Lung (tissue), 12 donors: ENCODE results near the gene HSD17B8. TPM values are rescaled to one million over a fixed set of nuclear protein-coding genes. Genes with fewer than 3 reads are reported as not detected.

Source experiments
- ATAC-seq: fragments of 200-7000 bp; cut with Tn5 transposase; one replicate; pipeline ENCODE4 v1.9.1; 2020; ENCODE audit warnings: moderate number of reproducible peaks; ENCODE audit not compliant: insufficient read depth, low FRiP score
- DNase-seq, 3 donors: peaks; one replicate each; pipeline ENCODE4 v3.0.0-alpha.2; 2013 to 2017
- H3K27ac ChIP-seq, 2 donors: one replicate each; pipeline ENCODE4 v1.5.1; 2013; ENCODE audit warnings: mild to moderate bottlenecking in 2 of 2, moderate library complexity in 2 of 2, control low read depth in 1 of 2, inconsistent platforms in 1 of 2, low read depth in 1 of 2, low read length in 1 of 2
- H3K27me3 ChIP-seq, 3 donors: one replicate each; pipeline ENCODE4 v1.5.1; 2013; ENCODE audit warnings: low read length in 2 of 3; ENCODE audit not compliant: control insufficient read depth in 3 of 3, insufficient read depth in 3 of 3
- H3K36me3 ChIP-seq, 4 donors: one replicate each; pipeline ENCODE4 v1.5.1; 2013; ENCODE audit warnings: low read length in 4 of 4, mild to moderate bottlenecking in 1 of 4, moderate library complexity in 1 of 4; ENCODE audit not compliant: control insufficient read depth in 4 of 4, insufficient read depth in 4 of 4
- H3K4me1 ChIP-seq, 5 donors: one replicate each; pipeline ENCODE4 v1.5.1; 2013; ENCODE audit warnings: low read length in 5 of 5, mild to moderate bottlenecking in 2 of 5, moderate library complexity in 1 of 5; ENCODE audit not compliant: control insufficient read depth in 5 of 5, insufficient read depth in 5 of 5
- H3K4me3 ChIP-seq: one replicate; pipeline ENCODE4 v1.5.1; 2013; ENCODE audit warnings: mild to moderate bottlenecking, control low read depth, moderate library complexity
- H3K9ac ChIP-seq, 2 donors: one replicate each; pipeline ENCODE4 v1.5.1; 2013; ENCODE audit warnings: low read length in 2 of 2, control low read depth in 1 of 2; ENCODE audit not compliant: insufficient read depth in 1 of 2
- H3K9me3 ChIP-seq, 4 donors: one replicate each; pipeline ENCODE4 v1.5.1; 2013; ENCODE audit warnings: low read length in 3 of 4, mild to moderate bottlenecking in 1 of 4, moderate library complexity in 1 of 4; ENCODE audit not compliant: control insufficient read depth in 4 of 4, insufficient read depth in 3 of 4
- WGBS, 2 donors: extraction: QIAGEN DNeasy Blood & Tissue Kit; methylation state at CpG; one replicate each; pipeline ENCODE4 v1.1.7; 2013; 5-methylcytosine and 5-hydroxymethylcytosine counted together
- polyA plus RNA-seq, 2 donors: library from polyadenylated mRNA; stranded (reverse); fragments of 200-250 nt; gene quantifications; one replicate each; pipeline ENCODE4 v1.2.1, GENCODE V29; 2013
- total RNA-seq, 2 donors: library from RNA; depleted of rRNA in 1 of 2; stranded (reverse); fragments of >200 nt in 1 of 2; gene quantifications; one replicate each; pipeline ENCODE4 v1.2.1, GENCODE V29; 2014 to 2021
- TF ChIP-seq, protein P1 (sequence below): IDR thresholded peaks from 2 replicates; pipeline ENCODE4 v1.5.1; 2012; ENCODE audit warnings: mild to moderate bottlenecking; ENCODE audit errors: control extremely low read depth, extremely low read depth
- donor health status: control.
- donor health status: control.
- donor health status: Bipolar disorder and iron deficiency.
- donor health status: healthy.
- donor health status: DM: yes; HTN: yes; CAD: no.

Gene HSD17B8
- total and polyA plus RNA-seq, 4 donors = 19.0 to 22.7 (median 19.7) TPM

- TF ChIP-seq, protein P1, sequence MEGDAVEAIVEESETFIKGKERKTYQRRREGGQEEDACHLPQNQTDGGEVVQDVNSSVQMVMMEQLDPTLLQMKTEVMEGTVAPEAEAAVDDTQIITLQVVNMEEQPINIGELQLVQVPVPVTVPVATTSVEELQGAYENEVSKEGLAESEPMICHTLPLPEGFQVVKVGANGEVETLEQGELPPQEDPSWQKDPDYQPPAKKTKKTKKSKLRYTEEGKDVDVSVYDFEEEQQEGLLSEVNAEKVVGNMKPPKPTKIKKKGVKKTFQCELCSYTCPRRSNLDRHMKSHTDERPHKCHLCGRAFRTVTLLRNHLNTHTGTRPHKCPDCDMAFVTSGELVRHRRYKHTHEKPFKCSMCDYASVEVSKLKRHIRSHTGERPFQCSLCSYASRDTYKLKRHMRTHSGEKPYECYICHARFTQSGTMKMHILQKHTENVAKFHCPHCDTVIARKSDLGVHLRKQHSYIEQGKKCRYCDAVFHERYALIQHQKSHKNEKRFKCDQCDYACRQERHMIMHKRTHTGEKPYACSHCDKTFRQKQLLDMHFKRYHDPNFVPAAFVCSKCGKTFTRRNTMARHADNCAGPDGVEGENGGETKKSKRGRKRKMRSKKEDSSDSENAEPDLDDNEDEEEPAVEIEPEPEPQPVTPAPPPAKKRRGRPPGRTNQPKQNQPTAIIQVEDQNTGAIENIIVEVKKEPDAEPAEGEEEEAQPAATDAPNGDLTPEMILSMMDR = peak; percentile 93
- peak overlapping the region; percentile 79 to 83 for H3K27ac ChIP-seq
- peaks cover 0 to 14% (median 5%) of the 10 kb centered on the region in 4 donors for H3K36me3 ChIP-seq
- peak; percentile 89 to 92 (median 91) for DNase-seq
- no peaks in the 10 kb centered on the region for H3K9me3 ChIP-seq
- peak; percentile 85 for ATAC-seq
- 2 to 5% methylated on average over 28 of the region's 28 CpGs for WGBS, 2 donors
- H3K27me3 ChIP-seq = no peaks in the 10 kb centered on the region
- peak overlapping the region in 1 of 2 donors; percentile 40 for H3K9ac ChIP-seq
- H3K4me1 ChIP-seq = peaks cover 3 to 23% (median 6%) of the 10 kb centered on the region in 5 donors
- H3K4me3 ChIP-seq = peak overlapping the region; percentile 26
These were observed 43.7 kb downstream of the HSD17B8 start for GRCh38 chr6:33247977-33248642.

GRCh38 chr6:33248643-33248931, 44.1 kb downstream of the HSD17B8 start:
- Histone ChIP-seq H3K36me3 (peaks cover 0 to 14% (median 5%) of the 10 kb centered on the region in 4 donors), H3K4me1 (peaks cover 3 to 23% (median 6%) of the 10 kb centered on the region in 5 donors), H3K9me3 (no peaks in the 10 kb centered on the region), H3K27me3 (no peaks in the 10 kb centered on the region), H3K4me3 (peak overlapping the region; percentile 26), H3K9ac (peak overlapping the region in 1 of 2 donors; percentile 7), H3K27ac (peak overlapping the region; percentile 79 to 83)
- ATAC-seq (peak; percentile 0), DNase-seq (no peak)
- TF ChIP-seq, protein P1 = no peak
- WGBS, 2 donors = 0 to 1% methylated on average over 18 of the region's 18 CpGs

DNA sequence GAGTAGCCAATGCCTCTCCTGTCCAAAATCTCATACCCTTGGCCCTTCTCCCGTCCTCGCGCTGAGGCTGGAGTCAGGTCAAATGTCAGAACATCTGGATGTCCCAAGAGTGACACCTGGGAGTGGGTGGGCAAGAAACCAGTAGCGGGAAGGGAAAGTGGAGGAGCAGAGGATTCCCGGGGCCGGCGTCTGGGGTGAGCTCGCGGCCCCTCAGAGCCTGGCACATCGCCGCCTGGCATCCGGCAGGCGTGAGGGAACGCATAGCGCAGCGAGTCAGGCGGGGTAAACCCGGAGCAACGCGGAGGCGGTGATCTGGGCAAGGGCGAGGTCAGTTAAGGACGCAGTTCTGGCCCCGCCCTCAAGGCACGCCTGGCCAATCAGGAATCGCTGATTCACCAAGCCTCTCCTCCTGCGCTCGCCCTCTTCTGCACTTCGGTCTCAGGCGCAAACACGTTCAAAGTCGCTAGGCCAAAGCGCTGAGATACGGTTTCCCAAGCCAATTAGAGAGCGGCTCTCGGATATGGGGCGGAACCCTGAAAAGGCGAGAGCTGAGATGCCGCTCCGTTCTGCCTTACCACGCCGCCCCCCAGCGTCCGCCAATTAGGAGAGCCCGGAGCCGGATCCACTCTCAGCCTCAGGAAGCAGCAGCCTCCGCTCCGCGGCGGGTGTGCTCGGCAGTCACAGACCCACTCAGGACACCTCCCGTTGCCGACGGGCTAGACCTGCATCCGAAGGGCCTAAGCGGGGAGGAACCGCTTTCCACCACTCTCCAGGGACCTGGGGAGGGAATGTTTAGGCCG, 44.7 kb downstream of the HSD17B8 start:
- H3K4me3 ChIP-seq = peak overlapping the region; percentile 41
- WGBS, 2 donors = 0% methylated on average over 56 to 58 of the region's 58 CpGs

More for the DNA sequence above, 44.7 kb downstream of the HSD17B8 start:
- Histone ChIP-seq H3K27me3 (no peaks in the 10 kb centered on the region), H3K9ac (peak overlapping the region; percentile 26 to 76), H3K9me3 (no peaks in the 10 kb centered on the region), H3K36me3 (peaks cover 0 to 14% (median 5%) of the 10 kb centered on the region in 4 donors), H3K27ac (peak overlapping the region; percentile 92 to 94), H3K4me1 (peaks cover 3 to 23% (median 6%) of the 10 kb centered on the region in 5 donors)
- TF ChIP-seq, protein P1 = peak; percentile 27
- ATAC-seq (peak; percentile 93), DNase-seq (peak; percentile 97 to 99 (median 98))
